ENCODE measurements around the gene RPL27A.

GRCh38 chr11:8704136-8704535 lies 21.5 kb downstream of the RPL27A start:
- no peak for TF ChIP-seq EZH2 (IDR thresholded peaks at IDR 0.05)
- no peak for TF ChIP-seq FOXP2 (optimal IDR thresholded peaks at IDR 0.05; ENCODE audit: control extremely low read depth, extremely low read length, insufficient read depth)
- no peak for TF ChIP-seq POLR2AphosphoS5 (IDR thresholded peaks at IDR 0.05; ENCODE audit: borderline replicate concordance, low read depth, low read length)
